ENCODE results near the gene GINS3. TPM values are rescaled to one million over a fixed set of nuclear protein-coding genes. Genes with fewer than 3 reads are reported as not detected.

GINS3 gene
- total RNA-seq, 1 experiment from 2014 or later, result 11.3 TPM

DNA sequence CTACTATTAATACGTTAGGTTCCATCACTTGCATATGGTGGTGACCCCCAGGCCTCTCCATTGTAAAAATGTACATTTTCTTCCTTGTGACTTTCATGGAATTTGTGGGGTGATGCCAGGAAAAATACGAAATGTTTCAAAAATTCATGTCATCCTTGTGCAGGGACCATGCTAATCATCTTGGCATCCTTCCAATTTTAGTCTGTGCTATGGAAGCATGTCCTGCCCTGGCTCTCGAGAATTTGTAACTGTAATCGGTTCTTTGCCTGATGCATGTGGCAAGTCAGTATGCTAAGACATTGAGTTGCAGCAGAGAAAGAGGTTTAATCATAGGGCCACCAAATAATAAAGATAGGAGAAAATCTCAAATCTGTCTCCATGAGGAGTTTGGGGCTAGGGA, 14.3 kb upstream of the GINS3 start:
- ChIA-PET POLR2A (ENCODE audit: unreplicated experiment) (no interaction called here), CTCF (no interaction called here)
- no peaks in the 10 kb centered on the region for H3K27me3 ChIP-seq (ENCODE audit: insufficient read depth, low read depth)
- BruUV-seq (replicated peaks), result no TSS peak
- no peaks in the 10 kb centered on the region for H3K36me3 ChIP-seq (ENCODE audit: low read depth)
- H3K27ac ChIP-seq, result no peak overlapping the region
- H3F3A ChIP-seq (ENCODE audit: insufficient read depth, low read depth), result no peaks in the 10 kb centered on the region
- no peaks in the 10 kb centered on the region for H4K20me1 ChIP-seq (ENCODE audit: insufficient read depth)
- H3K79me2 ChIP-seq (ENCODE audit: low read depth), result no peaks in the 10 kb centered on the region
- no peaks in the 10 kb centered on the region for H3K4me1 ChIP-seq (replicated peaks; ENCODE audit: insufficient read depth)
- intact Hi-C loops (cut with micrococcal nuclease; ENCODE audit: unreplicated experiment), result no loop called here
- DNase-seq, result no peak
- no peaks in the 10 kb centered on the region; the same call in 1 of the 2 replicates for H3K9me2 ChIP-seq (ENCODE audit: insufficient read depth)
- H3K9me3 ChIP-seq (ENCODE audit: insufficient read depth, low read depth), result no peaks in the 10 kb centered on the region; the same call in 1 of the 2 replicates
- H2AFZ ChIP-seq, result no peak overlapping the region
- H3K4me3 ChIP-seq, result no peak overlapping the region
- no peak for TF ChIP-seq EZH2 (IDR thresholded peaks at IDR 0.05; ENCODE audit: low read depth)
- TF ChIP-seq, protein P1, sequence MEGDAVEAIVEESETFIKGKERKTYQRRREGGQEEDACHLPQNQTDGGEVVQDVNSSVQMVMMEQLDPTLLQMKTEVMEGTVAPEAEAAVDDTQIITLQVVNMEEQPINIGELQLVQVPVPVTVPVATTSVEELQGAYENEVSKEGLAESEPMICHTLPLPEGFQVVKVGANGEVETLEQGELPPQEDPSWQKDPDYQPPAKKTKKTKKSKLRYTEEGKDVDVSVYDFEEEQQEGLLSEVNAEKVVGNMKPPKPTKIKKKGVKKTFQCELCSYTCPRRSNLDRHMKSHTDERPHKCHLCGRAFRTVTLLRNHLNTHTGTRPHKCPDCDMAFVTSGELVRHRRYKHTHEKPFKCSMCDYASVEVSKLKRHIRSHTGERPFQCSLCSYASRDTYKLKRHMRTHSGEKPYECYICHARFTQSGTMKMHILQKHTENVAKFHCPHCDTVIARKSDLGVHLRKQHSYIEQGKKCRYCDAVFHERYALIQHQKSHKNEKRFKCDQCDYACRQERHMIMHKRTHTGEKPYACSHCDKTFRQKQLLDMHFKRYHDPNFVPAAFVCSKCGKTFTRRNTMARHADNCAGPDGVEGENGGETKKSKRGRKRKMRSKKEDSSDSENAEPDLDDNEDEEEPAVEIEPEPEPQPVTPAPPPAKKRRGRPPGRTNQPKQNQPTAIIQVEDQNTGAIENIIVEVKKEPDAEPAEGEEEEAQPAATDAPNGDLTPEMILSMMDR (conservative IDR thresholded peaks at IDR 0.05), result no peak
- H3K4me2 ChIP-seq, result no peak overlapping the region

DNA sequence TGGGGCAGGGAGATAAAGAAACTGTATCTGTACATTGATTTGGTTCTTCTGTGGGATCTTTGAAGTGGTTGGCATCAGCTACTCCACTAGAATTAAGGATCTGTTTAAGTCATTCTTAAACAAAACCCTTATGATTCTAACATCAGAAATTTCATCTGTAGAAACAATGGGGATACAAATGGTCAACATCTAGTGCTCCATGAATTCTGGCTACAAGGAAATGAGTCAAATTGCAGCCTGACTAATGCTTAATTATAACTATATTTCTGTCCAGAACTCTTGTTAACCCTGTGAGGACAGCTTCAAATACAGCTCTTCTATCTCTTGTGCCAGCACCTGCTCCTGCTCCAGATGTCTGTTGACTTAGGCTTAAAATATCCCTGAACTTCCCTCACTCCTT, 13.9 kb upstream of the GINS3 start:
- no peak overlapping the region for H3K27ac ChIP-seq
- no peaks in the 10 kb centered on the region for H3F3A ChIP-seq (ENCODE audit: insufficient read depth, low read depth)
- no peaks in the 10 kb centered on the region for H3K27me3 ChIP-seq (ENCODE audit: insufficient read depth, low read depth)
- no peak for DNase-seq
- H3K4me2 ChIP-seq, result no peak overlapping the region
- H3K4me1 ChIP-seq (replicated peaks; ENCODE audit: insufficient read depth), result no peaks in the 10 kb centered on the region
- ChIA-PET CTCF (no interaction called here), POLR2A (ENCODE audit: unreplicated experiment) (no interaction called here)
- H3K9me2 ChIP-seq (ENCODE audit: insufficient read depth), result no peaks in the 10 kb centered on the region; the same call in 1 of the 2 replicates
- H3K9me3 ChIP-seq (ENCODE audit: insufficient read depth, low read depth), result no peaks in the 10 kb centered on the region; the same call in 1 of the 2 replicates
- no TSS peak for BruUV-seq (replicated peaks)
- no peak overlapping the region for H2AFZ ChIP-seq
- H3K36me3 ChIP-seq (ENCODE audit: low read depth), result no peaks in the 10 kb centered on the region
- intact Hi-C loops (cut with micrococcal nuclease; ENCODE audit: unreplicated experiment), result no loop called here
- no peaks in the 10 kb centered on the region for H4K20me1 ChIP-seq (ENCODE audit: insufficient read depth)
- TF ChIP-seq, protein P1 (conservative IDR thresholded peaks at IDR 0.05), result no peak
- TF ChIP-seq EZH2 (IDR thresholded peaks at IDR 0.05; ENCODE audit: low read depth), result no peak
- no peak overlapping the region for H3K4me3 ChIP-seq
- H3K79me2 ChIP-seq (ENCODE audit: low read depth), result no peaks in the 10 kb centered on the region

DNA sequence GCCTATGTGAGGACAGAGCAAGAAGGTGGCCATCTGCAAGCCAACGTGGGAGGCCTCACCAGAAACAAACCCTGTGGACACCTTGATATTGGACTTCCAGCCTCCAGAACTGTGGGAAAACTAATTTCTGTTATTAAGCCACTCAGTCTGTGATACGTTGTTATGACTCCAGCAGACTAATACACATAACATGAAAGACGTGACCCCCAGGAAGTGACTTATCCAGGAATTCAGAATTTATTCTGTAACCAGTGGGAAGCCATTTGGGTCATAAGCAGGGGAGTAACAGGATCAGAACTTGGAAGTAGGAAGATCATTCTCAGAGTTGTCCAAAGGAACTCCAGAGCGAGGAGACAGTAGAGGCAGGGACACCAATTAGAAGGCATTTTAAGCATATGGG, 12.5 kb upstream of the GINS3 start:
- Histone ChIP-seq H2AFZ (no peak overlapping the region), H3K27ac (no peak overlapping the region), H3K9me3 (ENCODE audit: insufficient read depth, low read depth) (no peaks in the 10 kb centered on the region; the same call in 1 of the 2 replicates), H3K4me3 (no peak overlapping the region), H3K79me2 (ENCODE audit: low read depth) (no peaks in the 10 kb centered on the region), H4K20me1 (ENCODE audit: insufficient read depth) (no peaks in the 10 kb centered on the region), H3K4me1 (replicated peaks; ENCODE audit: insufficient read depth) (no peaks in the 10 kb centered on the region), H3K9me2 (ENCODE audit: insufficient read depth) (no peaks in the 10 kb centered on the region; the same call in 1 of the 2 replicates), H3F3A (ENCODE audit: insufficient read depth, low read depth) (no peaks in the 10 kb centered on the region), H3K4me2 (no peak overlapping the region), H3K36me3 (ENCODE audit: low read depth) (no peaks in the 10 kb centered on the region), H3K27me3 (ENCODE audit: insufficient read depth, low read depth) (no peaks in the 10 kb centered on the region)
- ChIA-PET POLR2A (ENCODE audit: unreplicated experiment) (no interaction called here), CTCF (no interaction called here)
- no peak for DNase-seq
- intact Hi-C loops (cut with micrococcal nuclease; ENCODE audit: unreplicated experiment), result no loop called here
- BruUV-seq (replicated peaks), result no TSS peak
- TF ChIP-seq, protein P1 (conservative IDR thresholded peaks at IDR 0.05), result no peak
- TF ChIP-seq EZH2 (IDR thresholded peaks at IDR 0.05; ENCODE audit: low read depth), result no peak

Measured in PC-9 (cell line).